PFSK-1 (cell line): ENCODE results near the gene LSM5.

Source experiments
- FOXP2 ChIP-seq: optimal IDR thresholded peaks from 2 replicates; pipeline ENCODE3; 2011; ENCODE audit warnings: borderline replicate concordance, control low read depth, inconsistent platforms; ENCODE audit not compliant: insufficient read depth; ENCODE audit errors: extremely low read length, extremely low read depth
- POLR2AphosphoS5 ChIP-seq: IDR thresholded peaks from 2 replicates; pipeline ENCODE4 v1.6.1; 2012; ENCODE audit warnings: low read depth, mild to moderate bottlenecking, control low read depth, low read length, moderate library complexity
- SIN3A ChIP-seq: IDR thresholded peaks from 2 replicates; pipeline ENCODE4 v1.6.1; 2012; ENCODE audit warnings: mild to moderate bottlenecking, low read length, moderate library complexity, borderline replicate concordance; ENCODE audit not compliant: insufficient read depth
- TAF1 ChIP-seq: IDR thresholded peaks from 2 replicates; pipeline ENCODE4 v1.6.1; 2012; ENCODE audit warnings: low read length, control low read depth, borderline replicate concordance; ENCODE audit not compliant: insufficient read depth
- TF ChIP-seq, protein P1 (sequence below), 2 experiments: IDR thresholded peaks; 2 replicates each; pipeline versions ENCODE4 v1.6.1 to v1.8.0; 2011 to 2012; ENCODE audit warnings: low read depth in 2 of 2, low read length in 2 of 2, control low read depth in 1 of 2, inconsistent platforms in 1 of 2, mild to moderate bottlenecking in 1 of 2, moderate library complexity in 1 of 2; ENCODE audit not compliant: insufficient read depth in 1 of 2

The LSM5 gene

GRCh38 chr7:32470871-32471270, 19.3 kb downstream of the LSM5 start:
- no peak for TF ChIP-seq FOXP2
- TF ChIP-seq, protein P1, sequence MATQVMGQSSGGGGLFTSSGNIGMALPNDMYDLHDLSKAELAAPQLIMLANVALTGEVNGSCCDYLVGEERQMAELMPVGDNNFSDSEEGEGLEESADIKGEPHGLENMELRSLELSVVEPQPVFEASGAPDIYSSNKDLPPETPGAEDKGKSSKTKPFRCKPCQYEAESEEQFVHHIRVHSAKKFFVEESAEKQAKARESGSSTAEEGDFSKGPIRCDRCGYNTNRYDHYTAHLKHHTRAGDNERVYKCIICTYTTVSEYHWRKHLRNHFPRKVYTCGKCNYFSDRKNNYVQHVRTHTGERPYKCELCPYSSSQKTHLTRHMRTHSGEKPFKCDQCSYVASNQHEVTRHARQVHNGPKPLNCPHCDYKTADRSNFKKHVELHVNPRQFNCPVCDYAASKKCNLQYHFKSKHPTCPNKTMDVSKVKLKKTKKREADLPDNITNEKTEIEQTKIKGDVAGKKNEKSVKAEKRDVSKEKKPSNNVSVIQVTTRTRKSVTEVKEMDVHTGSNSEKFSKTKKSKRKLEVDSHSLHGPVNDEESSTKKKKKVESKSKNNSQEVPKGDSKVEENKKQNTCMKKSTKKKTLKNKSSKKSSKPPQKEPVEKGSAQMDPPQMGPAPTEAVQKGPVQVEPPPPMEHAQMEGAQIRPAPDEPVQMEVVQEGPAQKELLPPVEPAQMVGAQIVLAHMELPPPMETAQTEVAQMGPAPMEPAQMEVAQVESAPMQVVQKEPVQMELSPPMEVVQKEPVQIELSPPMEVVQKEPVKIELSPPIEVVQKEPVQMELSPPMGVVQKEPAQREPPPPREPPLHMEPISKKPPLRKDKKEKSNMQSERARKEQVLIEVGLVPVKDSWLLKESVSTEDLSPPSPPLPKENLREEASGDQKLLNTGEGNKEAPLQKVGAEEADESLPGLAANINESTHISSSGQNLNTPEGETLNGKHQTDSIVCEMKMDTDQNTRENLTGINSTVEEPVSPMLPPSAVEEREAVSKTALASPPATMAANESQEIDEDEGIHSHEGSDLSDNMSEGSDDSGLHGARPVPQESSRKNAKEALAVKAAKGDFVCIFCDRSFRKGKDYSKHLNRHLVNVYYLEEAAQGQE (IDR thresholded peaks at IDR 0.05; ENCODE audit: insufficient read depth in 1 of 2, low read depth in 2 of 2, low read length in 2 of 2) = no peak
- TF ChIP-seq TAF1 = no peak
- no peak for TF ChIP-seq SIN3A
- TF ChIP-seq POLR2AphosphoS5 = no peak

GRCh38 chr7:32462977-32463376, 27.2 kb downstream of the LSM5 start:
- TF ChIP-seq TAF1 (no peak), SIN3A (no peak), FOXP2 (no peak), POLR2AphosphoS5 (no peak)
- TF ChIP-seq, protein P1 (IDR thresholded peaks at IDR 0.05; ENCODE audit: insufficient read depth in 1 of 2, low read depth in 2 of 2, low read length in 2 of 2) = no peak

- TF ChIP-seq, protein P1 (IDR thresholded peaks at IDR 0.05; ENCODE audit: insufficient read depth in 1 of 2, low read depth in 2 of 2, low read length in 2 of 2) = no peak
- no peak for TF ChIP-seq SIN3A
- no peak for TF ChIP-seq FOXP2
- no peak for TF ChIP-seq TAF1
- no peak for TF ChIP-seq POLR2AphosphoS5
Observed at GRCh38 chr7:32462451-32462850, 27.7 kb downstream of the LSM5 start.

DNA sequence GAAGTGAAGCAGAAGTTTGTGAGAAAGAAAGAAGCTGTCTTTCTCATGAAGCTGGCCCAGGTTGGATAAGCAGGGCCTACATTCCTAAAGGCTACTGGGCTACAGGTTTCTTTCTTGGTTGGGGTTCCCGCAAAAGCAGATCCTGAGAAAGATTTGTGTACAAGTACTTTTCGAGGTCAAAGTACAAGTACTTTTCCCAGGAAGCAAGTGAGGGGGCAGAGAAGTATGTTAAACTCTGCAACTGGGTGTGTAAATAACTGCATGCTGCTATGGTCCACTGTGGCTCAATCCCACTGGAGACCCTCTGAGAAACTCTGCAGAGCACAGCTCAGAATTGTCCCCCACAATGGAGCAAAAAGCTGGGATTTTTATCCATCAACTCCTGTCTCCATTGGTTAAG, 28.7 kb downstream of the LSM5 start:
- TF ChIP-seq POLR2AphosphoS5 (no peak), TAF1 (no peak), SIN3A (no peak), FOXP2 (no peak)
- TF ChIP-seq, protein P1 (IDR thresholded peaks at IDR 0.05; ENCODE audit: insufficient read depth in 1 of 2, low read depth in 2 of 2, low read length in 2 of 2) = no peak

GRCh38 chr7:32459788-32460187, 30.4 kb downstream of the LSM5 start:
- TF ChIP-seq TAF1 (no peak), FOXP2 (no peak), SIN3A (no peak), POLR2AphosphoS5 (no peak)
- TF ChIP-seq, protein P1 (IDR thresholded peaks at IDR 0.05; ENCODE audit: insufficient read depth in 1 of 2, low read depth in 2 of 2, low read length in 2 of 2) = no peak
